Stimulated activated CD4-positive, alpha-beta T cell treated with anti-CD3 and anti-CD28 coated beads, Interleukin-4, amount 100 ng/mL, for 1 hour (primary cell): ENCODE measurements around the gene DNAJC11.
"Not testable (repeated sequence)": the region's sequence is repeated elsewhere in the genome, so short reads cannot be mapped to it uniquely, and the experiment has no call there.

Experiments
- DNase-seq: peaks from one replicate; pipeline ENCODE4 v3.0.0-alpha.2; 2020

DNAJC11 gene

GRCh38 chr1:6701437-6702153 lies at the start of gene DNAJC11:
TSS of gene DNAJC11 (minus strand) at chr1:6701816. CDS start at chr1:6701800, 16 bp downstream.
- DNase-seq = peak; percentile 86

- DNase-seq = no peak
Measured at GRCh38 chr1:6750490-6750889, 48.9 kb upstream of the DNAJC11 start.

GRCh38 chr1:6747674-6748073 lies 46.1 kb upstream of the DNAJC11 start:
- no peak for DNase-seq

GRCh38 chr1:6745073-6745472 lies 43.5 kb upstream of the DNAJC11 start:
- DNase-seq = no peak

- DNase-seq = no peak
Measured at GRCh38 chr1:6743189-6744101, 41.8 kb upstream of the DNAJC11 start.

- DNase-seq = not testable (repeated sequence)
Measured at GRCh38 chr1:6742676-6743188, 41.1 kb upstream of the DNAJC11 start.

GRCh38 chr1:6738987-6739676 lies 37.5 kb upstream of the DNAJC11 start:
- DNase-seq = no peak

GRCh38 chr1:6732942-6733341 lies 31.3 kb upstream of the DNAJC11 start:
- DNase-seq = no peak

GRCh38 chr1:6731905-6732304 lies 30.3 kb upstream of the DNAJC11 start:
- no peak for DNase-seq

GRCh38 chr1:6730880-6731279 lies 29.3 kb upstream of the DNAJC11 start:
- DNase-seq = no peak

GRCh38 chr1:6730473-6730872 lies 28.9 kb upstream of the DNAJC11 start:
- no peak for DNase-seq

- DNase-seq = peak; percentile 65
Measured at GRCh38 chr1:6727535-6727934, 25.9 kb upstream of the DNAJC11 start.

GRCh38 chr1:6726253-6726652 lies 24.6 kb upstream of the DNAJC11 start:
- DNase-seq = no peak

- no peak for DNase-seq
Measured at GRCh38 chr1:6724517-6725141, 23.0 kb upstream of the DNAJC11 start.

GRCh38 chr1:6723621-6724428 lies 22.2 kb upstream of the DNAJC11 start:
- no peak for DNase-seq

- no peak for DNase-seq
Measured at GRCh38 chr1:6711174-6711573, 9.6 kb upstream of the DNAJC11 start.

- DNase-seq = no peak
Measured at GRCh38 chr1:6704746-6705145, 3.1 kb upstream of the DNAJC11 start.

GRCh38 chr1:6703016-6703415 lies 1.4 kb upstream of the DNAJC11 start:
- DNase-seq = no peak

- DNase-seq = no peak
Measured at GRCh38 chr1:6700853-6701436, 671 bp downstream of the DNAJC11 start.

- not testable (repeated sequence) for DNase-seq
Measured at GRCh38 chr1:6699915-6700314, 1.7 kb downstream of the DNAJC11 start.

GRCh38 chr1:6695868-6696267 lies 5.7 kb downstream of the DNAJC11 start:
- no peak for DNase-seq
